Endothelial cell of umbilical vein (primary cell): ENCODE data around the gene NRCAM. TPM values are rescaled to one million over a fixed set of nuclear protein-coding genes. Genes with fewer than 3 reads are reported as not detected.

ENCODE experiments used
- BruUV-seq: library from RNA; stranded (reverse); fragments of 400-500 nt; replicated peaks from 2 replicates; lab custom pipeline; 2021; lab: Mats Ljungman, UMichigan
- CTCF ChIA-PET: fragments of 300-600, 350-600 bp; sonication (Branson Sonifier 250); formaldehyde crosslinking; loops from one replicate; lab custom pipeline; 2021; ENCODE audit warnings: antibody characterized with exemption, inconsistent platforms; lab: Charles Lee
- POLR2A ChIA-PET: fragments of 300-600, 350-600 bp; sonication (Branson Sonifier 250); formaldehyde crosslinking; loops from one replicate; lab custom pipeline; 2021; ENCODE audit warnings: antibody characterized with exemption, inconsistent platforms; lab: Charles Lee
- DNase-seq: peaks from one replicate; pipeline ENCODE4 v3.0.0-alpha.2; 2011; ENCODE audit warnings: low read depth, low spot score
- FAIRE-seq: peaks from 2 replicates; lab custom pipeline; 2011; peaks lifted over from hg19 to GRCh38; lab: Jason Lieb, UNC
- H2AFZ ChIP-seq: 2 replicates; pipeline ENCODE4 v1.6.0; 2012; ENCODE audit warnings: low read depth, low read length, control low read depth, inconsistent platforms
- H3K27ac ChIP-seq: 2 replicates; pipeline ENCODE4 v1.5.1; 2011; ENCODE audit warnings: low read depth, mild to moderate bottlenecking, control low read depth, low read length, moderate library complexity; ENCODE audit not compliant: insufficient read depth
- H3K27me3 ChIP-seq, 2 experiments: 2 replicates each; pipeline versions ENCODE4 v1.6.0 to v1.6.1; 2011; ENCODE audit warnings: low read length in 2 of 2, mixed read lengths in 1 of 2; ENCODE audit not compliant: control insufficient read depth in 2 of 2, insufficient read depth in 2 of 2
- H3K36me3 ChIP-seq, 2 experiments: 2 replicates in 1 of 2; 3 replicates in 1 of 2; pipeline ENCODE4 v1.5.1; 2011; ENCODE audit warnings: low read length in 2 of 2, mild to moderate bottlenecking in 1 of 2, moderate library complexity in 1 of 2; ENCODE audit not compliant: control insufficient read depth in 2 of 2, insufficient read depth in 2 of 2; ENCODE audit errors: extremely low read depth in 1 of 2
- H3K4me1 ChIP-seq: 3 replicates; pipeline ENCODE4 v1.5.1; 2011; ENCODE audit warnings: mild to moderate bottlenecking, low read length; ENCODE audit not compliant: control insufficient read depth, insufficient read depth; ENCODE audit errors: extremely low read depth
- H3K4me2 ChIP-seq: 2 replicates; pipeline ENCODE4 v1.6.1; 2011; ENCODE audit warnings: low read length, control low read depth, mixed read lengths; ENCODE audit not compliant: insufficient read depth
- H3K4me3 ChIP-seq, 3 experiments: fragments of 200-600 bp in 1 of 3; sonication (generic), shearing (Covaris generic) in 1 of 3; replicated peaks in 1 of 3; 2 replicates each; pipeline ENCODE4 v1.5.1; 2011 to 2016; ENCODE audit warnings: control low read depth in 3 of 3, low read length in 3 of 3, mild to moderate bottlenecking in 2 of 3, inconsistent platforms in 1 of 3, low read depth in 1 of 3, moderate library complexity in 1 of 3; ENCODE audit not compliant: insufficient read depth in 1 of 3
- H3K79me2 ChIP-seq: 2 replicates; pipeline ENCODE4 v1.6.0; 2012; ENCODE audit warnings: low read length, inconsistent platforms; ENCODE audit not compliant: control insufficient read depth, insufficient read depth
- H3K9ac ChIP-seq: replicated peaks from 2 replicates; pipeline ENCODE3; 2011; ENCODE audit warnings: low read length, control low read depth; ENCODE audit not compliant: insufficient read depth; ENCODE audit errors: extremely low read depth
- H3K9me1 ChIP-seq: replicated peaks from 3 replicates; pipeline ENCODE4 v1.6.0; 2011; ENCODE audit warnings: mild to moderate bottlenecking, low read length; ENCODE audit not compliant: control insufficient read depth, insufficient read depth; ENCODE audit errors: extremely low read depth
- H3K9me3 ChIP-seq: replicated peaks from 2 replicates; pipeline ENCODE4 v1.5.1; 2012; ENCODE audit warnings: low read length, inconsistent platforms; ENCODE audit not compliant: control insufficient read depth, insufficient read depth
- H4K20me1 ChIP-seq: replicated peaks from 2 replicates; pipeline ENCODE3; 2011; ENCODE audit warnings: mild to moderate bottlenecking, low read length; ENCODE audit not compliant: control insufficient read depth, insufficient read depth; ENCODE audit errors: extremely low read depth
- EZH2 ChIP-seq: IDR thresholded peaks from 2 replicates; pipeline ENCODE4 v1.6.1; 2012; ENCODE audit warnings: borderline replicate concordance, low read depth, mild to moderate bottlenecking, moderate library complexity, low read length, inconsistent platforms; ENCODE audit not compliant: severe bottlenecking
- FOS ChIP-seq: IDR thresholded peaks from 2 replicates; pipeline ENCODE4 v1.6.1; 2011; ENCODE audit warnings: mild to moderate bottlenecking, low read length, moderate library complexity, borderline replicate concordance; ENCODE audit not compliant: insufficient read depth
- JUN ChIP-seq: IDR thresholded peaks from 2 replicates; pipeline ENCODE4 v1.6.1; 2011; ENCODE audit warnings: borderline replicate concordance, low read depth; ENCODE audit not compliant: insufficient read length, insufficient read depth
- MYC ChIP-seq: IDR thresholded peaks from one replicate; pipeline ENCODE4 v1.6.1; 2011; ENCODE audit warnings: mild to moderate bottlenecking, low read depth, low read length
- POLR2A ChIP-seq: IDR thresholded peaks from 2 replicates; pipeline ENCODE4 v1.6.1; 2012; ENCODE audit warnings: low read depth, mild to moderate bottlenecking, control low read depth, low read length
- dilution Hi-C: fragments of 300-500 bp; cut with MboI; formaldehyde crosslinking; loops from one replicate; pipeline ENCODE4 v1.15.0; 2019; ENCODE audit warnings: low sequenced_read_pairs; ENCODE audit not compliant: extremely low pct_ligation_motif_present
- intact Hi-C: fragments of 100-400 bp; cut with micrococcal nuclease; formaldehyde crosslinking; loops from one replicate; pipeline ENCODE4 v1.10.0; 2022
- polyA plus RNA-seq, 4 experiments: library from polyadenylated mRNA; depleted of rRNA in 3 of 4; stranded (reverse) in 3 of 4; unstranded in 1 of 4; fragments of >200 nt; gene quantifications; 2 replicates each; pipeline versions ENCODE4 v1.2.1 to v1.2.3, GENCODE V29; 2011 to 2012; ENCODE audit warnings: missing spikeins in 1 of 4
- total RNA-seq: library from RNA; stranded (reverse); gene quantifications from 2 replicates; pipeline ENCODE4 v1.2.3, GENCODE V29; 2021
- TF ChIP-seq, protein P1 (sequence below): IDR thresholded peaks from 2 replicates; pipeline ENCODE4 v1.6.1; 2011; ENCODE audit not compliant: insufficient read depth, insufficient read length
- TF ChIP-seq, protein P2 (sequence below), 2 donors: IDR thresholded peaks; 1 replicate in 1 of 2; 2 replicates in 1 of 2; pipeline ENCODE4 v1.5.1; 2011; ENCODE audit warnings: low read length in 2 of 2, mild to moderate bottlenecking in 2 of 2, moderate library complexity in 2 of 2, control low read depth in 1 of 2, inconsistent platforms in 1 of 2, low read depth in 1 of 2; ENCODE audit not compliant: insufficient read depth in 1 of 2; ENCODE audit errors: extremely low read depth in 1 of 2

The NRCAM gene
- total and polyA plus RNA-seq, 2 donors (not counting 3 experiments of a cell fraction or from before 2014, with no cell fraction given): 26.0 to 47.6 TPM

DNA sequence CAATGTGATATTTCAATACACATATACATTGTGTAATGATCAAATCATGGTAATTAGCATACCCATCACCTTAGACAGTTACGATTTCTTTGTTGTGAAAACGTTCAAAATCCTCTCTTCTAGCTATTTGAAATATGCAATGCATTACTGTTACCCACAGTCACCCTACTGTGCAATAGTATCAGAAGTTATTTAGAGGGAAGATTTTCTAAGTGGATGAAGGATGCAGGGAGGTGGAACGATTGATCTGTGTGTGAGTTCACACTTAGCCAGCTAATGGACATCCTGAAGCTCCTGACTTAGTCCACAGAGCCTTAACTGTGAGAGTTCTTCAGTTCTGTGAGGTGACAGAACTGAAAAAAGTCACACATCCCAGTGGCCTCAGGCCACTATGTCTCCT, 228.9 kb downstream of the NRCAM start:
- ChIA-PET CTCF (interaction anchor here (1.2 kb wide), 1 partner anchor 233 kb away, joined by 5 read pairs; no protein-coding TSS in a partner anchor), POLR2A (no interaction called here)
- Histone ChIP-seq H4K20me1 (no peaks in the 10 kb centered on the region), H3K36me3 (peaks cover 0 to 4% of the 10 kb centered on the region in 2 experiments), H3K4me3 (no peak overlapping the region), H3K4me1 (peaks cover 7% of the 10 kb centered on the region), H3K9me3 (no peaks in the 10 kb centered on the region), H3K9me1 (no peaks in the 10 kb centered on the region), H3K27me3 (no peaks in the 10 kb centered on the region), H3K79me2 (no peaks in the 10 kb centered on the region), H3K9ac (no peak overlapping the region), H2AFZ (no peak overlapping the region), H3K4me2 (no peak overlapping the region), H3K27ac (no peak overlapping the region)
- DNase-seq: no peak
- no peak for TF ChIP-seq MYC
- no peak for TF ChIP-seq POLR2A
- TF ChIP-seq JUN: no peak
- TF ChIP-seq, protein P1, sequence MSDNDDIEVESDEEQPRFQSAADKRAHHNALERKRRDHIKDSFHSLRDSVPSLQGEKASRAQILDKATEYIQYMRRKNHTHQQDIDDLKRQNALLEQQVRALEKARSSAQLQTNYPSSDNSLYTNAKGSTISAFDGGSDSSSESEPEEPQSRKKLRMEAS: no peak
- TF ChIP-seq EZH2: no peak
- no peak for TF ChIP-seq FOS
- TF ChIP-seq, protein P2, sequence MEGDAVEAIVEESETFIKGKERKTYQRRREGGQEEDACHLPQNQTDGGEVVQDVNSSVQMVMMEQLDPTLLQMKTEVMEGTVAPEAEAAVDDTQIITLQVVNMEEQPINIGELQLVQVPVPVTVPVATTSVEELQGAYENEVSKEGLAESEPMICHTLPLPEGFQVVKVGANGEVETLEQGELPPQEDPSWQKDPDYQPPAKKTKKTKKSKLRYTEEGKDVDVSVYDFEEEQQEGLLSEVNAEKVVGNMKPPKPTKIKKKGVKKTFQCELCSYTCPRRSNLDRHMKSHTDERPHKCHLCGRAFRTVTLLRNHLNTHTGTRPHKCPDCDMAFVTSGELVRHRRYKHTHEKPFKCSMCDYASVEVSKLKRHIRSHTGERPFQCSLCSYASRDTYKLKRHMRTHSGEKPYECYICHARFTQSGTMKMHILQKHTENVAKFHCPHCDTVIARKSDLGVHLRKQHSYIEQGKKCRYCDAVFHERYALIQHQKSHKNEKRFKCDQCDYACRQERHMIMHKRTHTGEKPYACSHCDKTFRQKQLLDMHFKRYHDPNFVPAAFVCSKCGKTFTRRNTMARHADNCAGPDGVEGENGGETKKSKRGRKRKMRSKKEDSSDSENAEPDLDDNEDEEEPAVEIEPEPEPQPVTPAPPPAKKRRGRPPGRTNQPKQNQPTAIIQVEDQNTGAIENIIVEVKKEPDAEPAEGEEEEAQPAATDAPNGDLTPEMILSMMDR (IDR thresholded peaks at IDR 0.05; ENCODE audit: extremely low read depth in 1 of 2, insufficient read depth in 1 of 2, low read depth in 1 of 2, low read length in 2 of 2): no peak
- BruUV-seq: no TSS peak
- dilution Hi-C loops (no loop called here), intact Hi-C loops (no loop called here)
- no peak for FAIRE-seq
